K562 (cell line): ENCODE data around the gene ZNF668. TPM values are rescaled to one million over a fixed set of nuclear protein-coding genes. Genes with fewer than 3 reads are reported as not detected.

Experiments
- CUX1 ChIP-seq: fragments of 200-800 bp; sonication (Bioruptor generic); IDR thresholded peaks from 2 replicates; pipeline ENCODE4 v1.6.1; 2016; ENCODE audit warnings: missing genetic modification characterization, missing compliant biosample characterization
- E2F6 ChIP-seq, 2 experiments: IDR thresholded peaks; 2 replicates each; pipeline ENCODE4 v1.6.1; 2011; ENCODE audit warnings: borderline replicate concordance in 1 of 2, control low read depth in 1 of 2, low read depth in 1 of 2, low read length in 1 of 2, mild to moderate bottlenecking in 1 of 2, mixed read lengths in 1 of 2, moderate library complexity in 1 of 2; ENCODE audit not compliant: insufficient read depth in 1 of 2, insufficient read length in 1 of 2, poor library complexity in 1 of 2, severe bottlenecking in 1 of 2; ENCODE audit errors: extremely low read depth in 1 of 2
- HDAC8 ChIP-seq: fragments of 450-650 bp; IDR thresholded peaks from 2 replicates; pipeline ENCODE4 v1.6.1; 2016; ENCODE audit warnings: mild to moderate bottlenecking, missing genetic modification characterization, moderate library complexity, missing compliant biosample characterization
- ILK ChIP-seq: fragments of 450-650 bp; IDR thresholded peaks from 2 replicates; pipeline ENCODE4 v1.6.1; 2016; ENCODE audit warnings: missing genetic modification characterization, low read depth, mild to moderate bottlenecking, missing compliant biosample characterization, moderate library complexity, borderline replicate concordance
- IRF2 ChIP-seq: sonication (generic); formaldehyde crosslinking; IDR thresholded peaks from 2 replicates; pipeline ENCODE4 v1.8.1; 2022; ENCODE audit warnings: mild to moderate bottlenecking, missing genetic modification reagents
- NFATC3 ChIP-seq: fragments of 450-650 bp; IDR thresholded peaks from 2 replicates; pipeline ENCODE4 v1.6.1; 2017; ENCODE audit warnings: mild to moderate bottlenecking
- OTX1 ChIP-seq: fragments of 450-650 bp; formaldehyde crosslinking; IDR thresholded peaks from 2 replicates; pipeline ENCODE4 v1.4.0; 2022; ENCODE audit warnings: mild to moderate bottlenecking
- PKNOX1 ChIP-seq: fragments of 450-650 bp; IDR thresholded peaks from 2 replicates; pipeline ENCODE4 v1.6.1; 2016
- THAP7 ChIP-seq: fragments of 250-450 bp; sonication (Bioruptor Pico); IDR thresholded peaks from 2 replicates; pipeline ENCODE4 v1.5.0; 2021
- USF2 ChIP-seq: sonication (generic); formaldehyde crosslinking; IDR thresholded peaks from 2 replicates; pipeline ENCODE4 v1.5.0; 2020; ENCODE audit warnings: missing genetic modification reagents
- ZNF146 ChIP-seq: IDR thresholded peaks from one replicate; pipeline ENCODE4 v1.6.1; 2018; ENCODE audit warnings: missing compliant biosample characterization; ENCODE audit not compliant: unreplicated experiment
- ZNF217 ChIP-seq: sonication (generic); formaldehyde crosslinking; IDR thresholded peaks from 2 replicates; pipeline ENCODE4 v1.8.0; 2022; ENCODE audit warnings: mild to moderate bottlenecking, missing genetic modification reagents
- ZNF639 ChIP-seq, 2 experiments: fragments of 200-800 bp in 1 of 2; sonication (Bioruptor generic) in 1 of 2; sonication (generic) in 1 of 2; formaldehyde crosslinking in 1 of 2; IDR thresholded peaks in 1 of 2; conservative IDR thresholded peaks in 1 of 2; 2 replicates each; pipeline versions ENCODE4 v1.5.0 to v1.6.1; 2016 to 2020; ENCODE audit warnings: missing compliant biosample characterization in 1 of 2, missing genetic modification characterization in 1 of 2, missing genetic modification reagents in 1 of 2
- ZNF766 ChIP-seq: fragments of 200-800 bp; sonication (Bioruptor generic); conservative IDR thresholded peaks from 2 replicates; pipeline ENCODE4 v1.6.1; 2016; ENCODE audit warnings: missing genetic modification characterization, missing compliant biosample characterization
- ZNF785 ChIP-seq: fragments of 250-450 bp; sonication (Bioruptor Pico); IDR thresholded peaks from 2 replicates; pipeline ENCODE4 v1.4.0; 2020; ENCODE audit warnings: mild to moderate bottlenecking
- ZSCAN29 ChIP-seq: fragments of 450-650 bp; IDR thresholded peaks from 2 replicates; pipeline ENCODE4 v1.6.1; 2017
- polyA plus RNA-seq, 8 experiments: library from polyadenylated mRNA; depleted of rRNA in 4 of 8; stranded (reverse) in 5 of 8; unstranded in 3 of 8; fragments of >200 nt; fragmentation: Nextera tagmentation in 2 of 8; fragmentation: Illumina TruSeq in 1 of 8; extraction: Ambion mirVana in 2 of 8; extraction: Trizol in 1 of 8; gene quantifications; 2 replicates each; pipeline versions ENCODE4 v1.2.1 to v1.2.3, GENCODE V29; 2011 to 2014; ENCODE audit warnings: inconsistent platforms in 1 of 8, missing spikeins in 1 of 8
- total RNA-seq, 7 experiments: library from RNA; depleted of rRNA in 6 of 7; stranded (reverse); fragments of >200 nt in 6 of 7; fragmentation: Illumina TruSeq in 2 of 7; extraction: Trizol in 2 of 7; gene quantifications; 2 replicates each; pipeline versions ENCODE4 v1.2.1 to v1.2.3, GENCODE V29; 2011 to 2021; ENCODE audit warnings: low replicate concordance in 1 of 7

ZNF668 gene
- total and polyA plus RNA-seq, 9 of the 15 experiments (the other 6 are each of a cell fraction or from before 2014, with no cell fraction given), result 0.04 to 15.3 (median 3.8) TPM; not detected in 1

- TF ChIP-seq THAP7 (CRISPR knock-in tag) (peak; percentile 99), USF2 (CRISPR knock-in tag) (no peak), ZNF766 (CRISPR knock-in tag) (no peak), ZNF146 (CRISPR knock-in tag) (no peak), ZSCAN29 (no peak), HDAC8 (tag) (no peak), OTX1 (CRISPR knock-in tag) (peak; percentile 14; the same call in 1 of the 2 replicates), ZNF785 (no peak), PKNOX1 (peak; percentile 89), ILK (no peak), IRF2 (CRISPR knock-in tag) (no peak), NFATC3 (no peak), E2F6 (IDR thresholded peaks at IDR 0.05; ENCODE audit: borderline replicate concordance in 1 of 2, extremely low read depth in 1 of 2, insufficient read depth in 1 of 2, insufficient read length in 1 of 2, low read depth in 1 of 2, low read length in 1 of 2, poor library complexity in 1 of 2, severe bottlenecking in 1 of 2) (peak; percentile 7 to 42), ZNF639 (CRISPR knock-in tag; conservative IDR thresholded peaks at IDR 0.05 in 1 of 2, IDR thresholded peaks at IDR 0.05 in 1 of 2) (no peak; a peak in 2 of 4 replicates), ZNF217 (no peak), CUX1 (no peak)
Observed at GRCh38 chr16:31073970-31074813, at the start of gene ZNF668, which contains the start of gene ZNF646 (continued).
